GM18511 (cell line): Measurements from ENCODE around the gene GRIP1.

ENCODE experiments used
- ATAC-seq: cut with Tn5 transposase; IDR thresholded peaks from one replicate; pipeline ENCODE4 v1.9.1; 2021; ENCODE audit warnings: mild to moderate bottlenecking, moderate library complexity; ENCODE audit not compliant: unreplicated experiment

GRIP1 gene

DNA sequence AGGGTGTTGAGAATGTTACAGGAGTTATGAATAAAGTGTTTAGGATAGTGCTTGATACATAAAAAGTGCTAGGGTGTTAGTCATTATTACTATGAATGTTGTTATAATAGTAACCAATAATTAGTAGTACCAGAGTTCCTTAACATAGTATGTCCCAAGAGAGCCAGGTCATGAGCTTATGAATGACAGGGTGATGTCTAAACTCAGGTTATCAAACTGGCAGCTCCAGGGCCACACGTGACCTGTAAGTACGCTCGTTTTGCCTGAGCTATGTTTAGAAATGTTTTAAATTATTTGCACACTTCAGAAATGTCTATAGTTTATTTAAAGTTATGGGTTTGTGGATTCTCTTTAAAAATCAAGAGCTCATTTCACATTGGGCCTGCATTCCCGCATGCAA lies 14.1 kb upstream of the GRIP1 start:
- ATAC-seq, result no peak

DNA sequence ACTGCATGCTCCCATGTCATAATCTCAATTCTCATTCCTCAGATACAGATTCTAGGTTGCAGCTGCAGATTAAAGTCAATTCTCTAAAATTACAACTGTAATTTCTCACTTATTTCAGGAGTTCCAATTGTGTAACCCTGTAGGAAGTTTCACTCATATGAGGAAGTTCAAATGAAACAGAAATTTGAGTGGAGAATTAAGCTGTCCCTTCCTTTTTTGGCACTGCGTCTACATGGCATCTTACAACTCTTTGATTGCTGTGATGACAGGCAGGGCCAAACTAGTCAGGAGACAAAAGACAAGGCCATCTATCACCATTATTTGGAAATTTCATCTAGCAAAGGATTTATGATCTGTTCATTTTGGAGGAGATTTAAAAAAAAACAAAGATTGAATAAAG lies 13.3 kb upstream of the GRIP1 start:
- ATAC-seq, result no peak

DNA sequence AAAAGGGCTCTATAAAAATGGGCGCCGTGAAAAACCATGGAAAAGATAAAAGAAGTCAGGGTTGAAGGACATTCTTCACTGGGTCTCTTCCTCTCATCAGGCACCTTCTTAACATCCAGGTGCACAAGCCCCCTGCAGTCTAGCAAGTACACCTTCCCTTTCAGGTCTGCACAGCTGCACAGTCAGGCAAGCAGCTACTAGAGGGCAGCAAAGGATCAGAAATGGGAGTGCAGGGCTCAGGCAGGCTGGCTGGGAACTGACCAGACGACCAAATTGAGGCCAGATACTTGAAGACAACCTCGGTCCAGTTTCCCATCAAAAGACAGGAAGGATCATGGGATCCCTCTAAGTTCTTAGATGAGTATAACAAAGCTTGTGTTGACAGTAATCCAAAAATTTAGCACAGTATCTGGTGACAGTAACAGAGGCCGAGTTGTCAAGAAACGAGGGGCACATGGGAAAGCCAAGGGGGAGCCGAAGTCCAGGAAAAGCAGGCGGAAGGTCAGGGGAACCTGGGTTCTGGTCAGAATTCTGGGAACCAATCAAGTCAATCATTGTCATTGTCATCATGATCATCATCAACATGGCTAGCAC lies 10.1 kb upstream of the GRIP1 start:
- peak; percentile 73 for ATAC-seq

DNA sequence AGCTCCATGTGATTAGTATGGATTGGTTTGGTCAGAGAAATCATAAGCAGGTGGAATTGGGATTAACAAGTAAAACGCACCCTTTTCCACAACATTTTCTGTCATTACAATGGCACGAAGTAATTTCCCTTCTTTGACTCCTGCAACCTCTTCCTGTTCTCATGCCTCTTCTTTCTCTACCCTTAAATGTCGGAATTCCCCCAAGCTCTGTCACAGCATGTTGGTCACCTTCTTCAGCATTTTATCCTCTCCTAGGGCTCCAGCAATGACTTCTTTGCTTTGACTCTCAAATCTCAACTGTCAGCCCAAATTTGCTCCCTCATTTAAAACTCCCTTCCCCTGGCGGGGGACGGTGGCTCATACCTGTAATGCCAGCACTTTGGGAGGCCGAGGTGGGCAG lies 5.3 kb upstream of the GRIP1 start:
- ATAC-seq, result no peak

DNA sequence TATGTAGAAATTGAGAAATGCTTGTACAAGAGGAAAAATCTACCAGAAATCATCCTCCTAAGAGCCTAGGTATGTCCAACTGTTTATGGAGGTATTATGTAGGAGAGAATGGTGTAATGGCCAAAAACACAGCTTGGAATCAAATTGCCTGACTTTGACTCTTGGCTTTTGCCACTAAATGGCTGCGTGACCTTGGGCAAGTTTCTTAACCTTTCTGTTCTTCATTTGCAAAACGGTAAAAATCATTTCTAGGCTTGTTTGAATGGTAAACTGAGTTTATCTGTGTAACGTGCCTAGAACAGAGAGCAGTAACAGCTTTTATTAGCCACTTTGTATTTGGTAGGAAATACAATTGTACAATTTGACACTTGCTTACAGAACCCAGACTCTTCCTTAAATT lies 4.9 kb upstream of the GRIP1 start:
- ATAC-seq, result no peak

DNA sequence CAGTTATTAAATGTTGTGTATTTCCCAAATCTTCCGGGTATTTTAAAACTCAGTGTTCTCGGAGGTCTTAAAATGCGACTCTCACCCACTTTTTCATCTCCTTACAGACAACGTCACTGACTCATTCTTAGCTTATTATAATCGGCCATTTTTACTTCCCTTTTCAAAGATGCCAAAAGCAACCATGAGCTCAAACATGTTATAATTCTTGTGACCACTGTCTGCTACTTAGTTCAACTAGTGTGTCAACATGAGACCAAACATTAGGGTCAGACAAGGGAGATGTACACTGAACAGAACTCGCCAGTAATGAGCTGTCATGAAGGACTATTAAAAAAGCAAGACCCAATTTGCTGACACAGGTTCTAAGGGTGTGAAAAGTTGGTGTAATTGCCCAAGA lies 4.2 kb upstream of the GRIP1 start:
- no peak for ATAC-seq

DNA sequence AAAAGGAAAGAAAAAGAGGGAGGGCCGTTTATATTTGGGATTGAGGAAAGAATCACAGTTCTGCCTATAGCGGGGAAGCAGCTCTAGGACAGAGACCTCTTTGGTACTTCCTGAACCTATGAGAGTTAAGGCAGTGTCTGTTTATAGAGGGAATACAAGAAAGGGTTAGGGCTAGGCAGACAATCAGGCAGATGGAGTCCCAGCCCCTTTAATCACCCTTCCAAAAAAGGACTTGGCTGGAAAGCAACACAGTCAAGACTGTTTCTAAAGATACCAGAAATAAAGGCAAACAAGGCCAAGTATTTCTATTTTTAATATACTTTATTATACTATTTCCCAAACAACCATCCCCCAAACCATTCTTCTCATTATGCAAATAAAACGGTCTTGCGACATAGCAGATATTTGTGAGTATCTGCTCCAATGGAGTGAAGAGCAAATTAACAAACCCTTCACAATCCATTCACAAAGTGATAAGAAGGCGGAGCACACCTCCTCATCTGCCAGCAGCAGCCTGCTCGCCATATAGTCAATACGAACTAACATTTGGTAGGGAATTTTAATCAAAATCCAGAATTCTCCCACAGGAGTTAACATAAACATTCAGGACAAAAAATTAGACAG lies 697 bp upstream of the GRIP1 start:
- ATAC-seq, result no peak

DNA sequence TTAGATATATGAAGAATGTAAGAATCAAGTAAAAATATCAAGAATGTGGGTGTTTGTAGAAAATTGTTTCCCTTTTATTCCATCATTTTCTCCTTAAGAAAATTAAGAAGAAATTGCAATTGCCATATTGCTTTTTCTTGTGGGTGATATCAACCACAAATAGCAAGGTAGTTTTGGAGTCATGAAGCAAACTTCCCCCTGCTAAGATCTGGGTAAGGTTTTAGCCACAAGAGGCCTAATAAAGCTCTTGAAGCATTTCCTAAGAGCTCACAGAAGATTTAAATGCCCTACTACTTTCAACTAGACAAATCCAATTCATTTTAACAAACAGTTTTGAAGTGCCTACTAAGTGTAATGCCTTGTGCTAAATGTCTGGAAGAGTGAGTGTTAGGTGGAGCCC lies 2.6 kb downstream of the GRIP1 start:
- ATAC-seq, result no peak

DNA sequence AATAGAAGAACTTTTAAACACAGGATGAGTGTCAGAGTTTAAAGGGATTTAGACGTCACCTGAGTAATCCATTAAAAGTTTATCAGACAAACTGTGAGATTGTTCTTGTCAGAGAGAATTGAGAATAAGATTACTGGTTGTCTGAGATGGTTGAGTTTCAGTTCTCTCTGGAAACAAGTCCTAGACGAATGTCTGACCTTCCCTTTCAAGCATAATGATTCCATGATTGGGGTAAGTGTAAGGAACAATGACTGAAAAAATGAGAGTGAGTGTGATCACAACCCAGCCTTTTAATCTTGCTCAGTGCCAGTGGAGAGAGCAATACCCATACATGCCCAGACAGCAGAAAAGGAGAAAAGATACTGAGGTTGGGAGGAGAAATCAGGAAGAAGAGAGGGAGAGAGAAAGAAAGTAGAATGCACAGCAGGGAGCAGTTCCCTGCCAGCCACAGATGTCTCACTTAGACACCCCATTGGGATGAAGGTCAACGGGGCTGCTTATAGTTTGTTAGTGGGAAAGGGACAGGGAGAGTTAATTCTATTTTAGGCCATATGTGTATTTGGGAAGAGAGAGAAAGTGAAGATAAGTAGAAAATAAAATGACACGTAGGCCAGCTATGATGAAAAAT lies 4.3 kb downstream of the GRIP1 start:
- no peak for ATAC-seq

DNA sequence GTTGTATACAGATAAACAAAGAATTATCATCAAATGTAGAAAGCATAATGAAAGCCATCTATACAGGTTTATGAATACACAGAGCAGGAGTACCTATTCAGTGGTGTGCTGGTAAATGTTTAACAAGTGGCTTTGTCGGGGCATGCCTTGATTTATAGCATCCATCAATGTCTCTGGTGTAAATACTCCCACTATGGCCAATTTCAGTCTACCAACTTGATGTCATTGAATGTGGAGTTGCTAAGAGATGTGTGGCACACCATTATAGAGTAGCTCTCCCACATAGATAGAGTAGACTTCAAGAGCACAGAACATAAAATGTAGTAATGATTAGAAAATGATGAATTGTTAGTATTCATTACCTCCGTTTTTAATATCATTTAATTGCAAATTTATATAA lies 9.3 kb downstream of the GRIP1 start:
- ATAC-seq, result no peak

DNA sequence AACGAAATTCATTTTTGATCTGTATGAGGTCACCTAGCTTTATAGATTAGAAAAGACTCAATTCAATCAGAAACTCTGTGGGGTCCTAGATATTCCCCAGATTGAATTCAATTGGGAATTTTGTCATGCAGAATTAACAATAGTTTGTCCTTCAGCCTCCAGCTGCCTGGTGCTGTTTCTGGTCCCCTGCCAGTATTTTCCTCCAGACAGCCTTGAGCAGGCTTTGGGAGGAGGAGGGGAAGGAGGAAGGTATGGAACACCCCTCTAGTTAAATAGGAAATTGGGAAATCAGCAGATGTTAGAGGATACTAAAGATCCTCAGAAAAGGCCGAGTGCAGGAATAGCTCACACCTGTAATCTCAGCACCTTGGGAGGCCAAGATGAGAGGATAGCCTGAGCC lies 10.6 kb downstream of the GRIP1 start:
- no peak for ATAC-seq

DNA sequence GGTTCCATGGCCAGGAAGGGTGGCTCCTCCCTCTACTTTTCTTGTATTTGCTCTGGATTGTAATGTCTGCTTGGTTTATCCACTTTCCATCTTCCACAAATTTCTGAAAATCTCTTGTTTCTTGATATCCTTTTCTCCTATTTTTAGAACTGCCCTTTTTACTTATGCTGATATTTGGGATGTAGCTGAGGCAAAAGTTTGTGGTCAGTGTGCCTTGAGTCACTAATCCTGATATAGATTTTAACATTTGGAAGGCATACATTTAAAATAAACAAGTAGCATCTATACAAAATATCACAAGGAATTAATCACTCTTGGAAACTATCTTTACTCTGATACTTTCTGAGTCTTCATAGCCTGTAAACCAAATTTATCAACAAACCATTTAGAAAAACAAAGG lies 11.0 kb downstream of the GRIP1 start:
- no peak for ATAC-seq

DNA sequence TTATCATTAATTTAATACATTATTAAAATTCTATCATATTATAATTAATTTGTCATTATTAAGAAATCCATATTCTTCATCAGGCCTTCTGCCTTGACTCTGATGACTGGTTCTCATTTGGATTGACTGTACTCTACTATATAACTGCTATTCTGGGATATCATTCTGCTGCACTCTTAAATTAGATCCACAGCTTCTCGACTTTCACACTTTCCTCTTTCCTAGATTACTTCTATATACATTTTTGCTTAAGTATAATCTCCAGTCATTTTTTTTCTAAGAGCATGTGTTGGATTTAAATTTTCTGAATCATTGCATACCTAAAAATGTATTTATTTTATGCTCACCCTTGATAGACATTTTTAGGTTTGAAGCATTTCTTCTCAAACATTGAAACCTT lies 12.4 kb downstream of the GRIP1 start:
- ATAC-seq, result no peak

DNA sequence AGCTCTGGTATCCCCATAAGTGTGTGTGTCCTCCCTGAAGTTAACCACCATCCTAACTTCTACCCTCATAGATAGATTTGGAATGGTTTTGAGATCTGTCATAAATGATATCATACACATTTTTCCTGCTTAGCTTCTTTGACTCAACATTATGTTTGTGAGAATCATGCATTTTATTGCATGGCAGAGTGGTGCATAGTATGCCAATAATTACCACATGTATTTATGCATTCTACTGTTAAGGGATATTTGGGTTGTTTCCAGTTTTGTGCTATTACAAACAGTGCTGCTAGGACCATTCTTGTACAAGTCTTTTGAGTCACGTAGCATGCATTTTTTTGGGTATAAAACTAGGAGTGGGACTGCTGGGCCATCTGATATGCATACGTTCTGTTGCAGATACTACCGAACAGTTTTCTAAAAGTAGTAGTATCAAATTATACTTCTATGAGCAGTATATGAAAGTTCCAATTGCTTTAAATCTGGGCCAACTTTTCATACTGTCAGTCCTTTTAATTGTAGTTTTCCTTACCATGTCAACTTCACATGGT lies 13.4 kb downstream of the GRIP1 start:
- no peak for ATAC-seq

DNA sequence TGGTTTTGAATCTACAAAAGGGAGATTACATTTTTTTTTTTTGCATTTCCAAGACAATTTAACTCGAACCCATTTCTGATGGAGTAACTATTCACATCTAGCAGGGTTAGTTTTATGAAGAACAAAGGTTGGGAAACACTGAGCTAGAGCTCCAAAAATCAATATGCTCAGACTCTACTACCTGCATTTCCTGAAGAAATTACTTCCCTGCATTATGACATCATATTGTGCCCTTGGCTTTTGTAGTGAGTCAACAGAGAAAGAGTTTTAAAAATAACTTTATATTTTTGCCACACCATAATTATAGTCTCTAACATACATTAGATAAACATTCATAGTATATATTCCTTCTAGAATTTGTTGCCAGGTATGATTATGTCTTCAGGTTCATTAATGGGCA lies 14.8 kb downstream of the GRIP1 start:
- ATAC-seq, result no peak

DNA sequence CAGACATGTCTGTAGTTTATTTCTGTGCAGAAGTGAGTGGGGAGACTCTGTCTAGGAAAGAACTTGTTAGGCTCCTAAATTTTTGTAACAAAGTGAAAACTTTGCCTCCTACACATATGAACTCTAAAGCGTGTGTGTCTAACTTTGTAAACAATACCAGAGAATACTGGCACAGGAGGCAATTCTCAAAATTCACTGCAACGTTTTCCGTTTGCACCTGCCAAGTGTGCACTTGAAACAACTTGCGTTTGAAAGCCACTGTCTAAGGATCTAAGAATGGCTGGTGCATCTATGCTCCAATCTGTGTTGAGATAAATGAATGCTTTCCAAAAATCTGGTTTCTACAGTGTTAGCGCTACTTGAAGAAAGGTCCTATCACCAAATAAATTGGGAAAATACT lies 15.3 kb downstream of the GRIP1 start:
- ATAC-seq, result no peak

DNA sequence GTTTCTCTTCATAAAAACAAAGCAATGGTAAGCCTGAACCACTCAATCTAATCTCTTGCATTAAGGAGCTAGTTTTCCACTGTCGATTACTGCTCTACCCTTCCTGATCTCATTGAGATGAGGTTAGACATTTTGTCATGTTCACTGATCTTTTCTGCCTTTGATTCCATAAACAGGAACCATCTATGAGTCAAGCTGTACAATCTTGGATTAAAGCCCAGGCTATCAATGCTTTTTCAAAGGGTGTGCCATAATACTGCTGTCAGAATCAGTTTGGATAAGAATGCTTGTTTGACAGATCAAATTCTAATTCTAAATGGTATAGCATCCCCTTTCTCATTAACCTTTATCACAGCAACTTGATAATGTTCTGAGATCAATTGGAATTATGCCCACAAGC lies 16.1 kb downstream of the GRIP1 start:
- no peak for ATAC-seq

DNA sequence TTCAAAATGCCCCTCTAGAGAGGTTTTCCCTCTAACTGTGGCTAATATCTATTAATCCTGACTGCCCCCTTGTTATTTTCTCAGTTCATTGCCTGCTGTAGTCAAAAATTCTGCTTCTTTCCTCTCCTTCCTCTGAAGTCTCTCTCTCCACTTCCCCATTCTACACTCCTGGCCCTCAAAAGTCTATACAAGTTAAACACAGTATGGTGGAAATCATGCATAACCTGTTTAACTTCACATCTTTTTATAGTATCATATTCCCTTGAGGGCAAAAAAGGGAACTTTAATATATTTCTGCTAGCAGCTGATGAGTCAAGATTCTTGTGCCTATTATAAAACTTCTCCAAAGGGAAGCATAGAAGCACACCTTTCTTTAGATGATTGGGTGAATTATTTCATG lies 16.7 kb downstream of the GRIP1 start:
- ATAC-seq, result no peak

DNA sequence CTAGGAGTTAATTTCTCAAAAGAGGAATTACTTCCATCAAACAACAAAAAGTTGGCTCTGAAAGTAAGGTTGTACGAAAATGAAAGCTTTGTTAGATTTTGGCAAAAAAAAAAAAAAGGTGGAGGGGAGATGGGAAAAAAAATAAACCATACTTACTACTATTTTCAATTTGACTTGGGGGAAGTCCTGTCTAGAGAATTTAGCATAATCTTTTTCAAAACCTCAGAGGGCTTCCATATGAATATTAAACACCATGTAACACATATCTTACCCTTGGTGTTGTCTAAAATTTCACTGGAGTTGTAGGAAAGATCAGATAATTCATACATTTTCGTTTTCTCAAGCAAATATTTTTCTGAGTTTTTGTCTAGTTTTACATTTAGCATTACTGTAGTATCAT lies 17.5 kb downstream of the GRIP1 start:
- peak; percentile 47 for ATAC-seq

DNA sequence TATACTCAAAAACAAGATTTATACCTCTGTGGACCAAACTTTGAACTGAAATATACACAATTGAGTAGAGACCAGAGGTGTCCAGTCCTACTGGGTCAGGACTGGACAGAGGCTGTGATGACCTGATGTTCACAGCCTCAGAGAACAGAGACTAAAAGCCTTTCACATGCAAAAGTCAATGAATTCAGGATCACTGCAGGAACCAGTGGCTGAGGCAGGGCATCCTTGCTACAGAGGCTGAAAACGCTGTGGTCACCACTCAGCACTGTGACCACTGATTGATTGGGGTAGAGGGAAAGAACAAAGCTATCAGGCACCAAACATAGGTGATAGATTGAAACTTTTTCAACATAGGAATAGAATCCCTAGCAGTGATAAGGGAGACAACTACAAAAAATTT lies 25.1 kb downstream of the GRIP1 start:
- ATAC-seq, result no peak

DNA sequence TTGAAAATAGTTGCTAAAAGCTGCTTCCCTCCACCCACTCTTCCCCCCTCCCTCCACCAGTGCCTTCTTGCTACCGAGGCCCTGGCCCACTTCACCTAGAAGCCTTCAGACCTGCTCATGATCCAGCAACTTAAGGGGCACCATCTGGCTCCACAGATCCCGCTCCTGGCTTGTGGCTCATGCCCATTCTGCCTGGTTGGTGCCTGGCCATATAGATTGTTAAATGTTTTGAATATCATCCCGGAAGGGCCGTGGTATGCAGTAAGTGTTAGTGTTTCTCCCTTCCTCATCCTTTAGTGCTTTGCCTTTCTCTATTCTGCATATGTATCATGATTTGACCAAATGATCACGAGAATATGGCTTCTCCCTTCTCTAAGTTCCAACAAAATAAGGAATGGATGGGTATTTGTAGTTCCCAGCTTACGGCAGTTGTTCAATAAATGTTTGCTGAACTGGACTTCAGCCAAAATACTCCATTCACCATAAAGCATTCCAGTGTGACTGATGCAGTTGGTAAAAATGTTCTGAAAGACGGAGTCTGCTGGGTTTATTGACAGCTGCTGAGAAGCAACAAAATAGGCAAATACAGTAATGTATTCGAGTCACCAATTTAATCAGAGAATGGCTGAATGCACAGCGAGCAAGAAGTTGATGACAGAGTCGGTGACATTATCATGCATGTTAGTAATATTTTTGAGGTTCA lies 30.7 kb downstream of the GRIP1 start:
- ATAC-seq, result no peak
